ENCODE measurements around the gene PTCD1.

PTCD1 gene

GRCh38 chr7:99408379-99409191, 30.0 kb downstream of the PTCD1 start, which contains the start of the genes BUD31 and PDAP1:
BUD31 (plus strand) TSS chr7:99408969; CDS start chr7:99411093, 2,124 bp downstream.
PDAP1 (minus strand) TSS chr7:99408597; CDS start chr7:99408548, 49 bp downstream.
- DNase-seq, result peak; percentile 45 to 91

- DNase-seq, result peak; percentile 7 to 26
These were observed 30.7 kb downstream of the PTCD1 start for GRCh38 chr7:99407872-99408378.

- no peak for DNase-seq
These were observed 32.0 kb downstream of the PTCD1 start for GRCh38 chr7:99406557-99406956.

DNA sequence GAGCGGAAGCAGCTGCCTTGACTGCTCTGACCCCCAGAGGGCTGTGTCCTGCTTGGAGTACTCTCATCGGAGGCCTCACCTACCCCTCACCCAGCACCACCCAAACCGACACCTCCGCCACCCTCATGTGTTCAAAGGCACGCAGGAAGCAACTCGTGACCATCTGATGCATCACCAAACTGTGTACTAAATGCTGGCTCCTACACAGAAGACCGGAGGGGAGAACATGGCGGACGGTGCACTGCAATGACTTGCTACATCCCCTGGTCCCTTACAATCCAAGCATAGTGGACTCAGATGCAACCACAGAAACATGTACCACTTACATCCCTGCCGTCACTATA, 33.6 kb downstream of the PTCD1 start:
- DNase-seq, result no peak

GRCh38 chr7:99404235-99404976, 34.2 kb downstream of the PTCD1 start:
- no peak for DNase-seq

- DNase-seq, result no peak
These were observed 34.8 kb downstream of the PTCD1 start for GRCh38 chr7:99403764-99404163.

GRCh38 chr7:99402854-99403253, 35.7 kb downstream of the PTCD1 start:
- no peak for DNase-seq

DNA sequence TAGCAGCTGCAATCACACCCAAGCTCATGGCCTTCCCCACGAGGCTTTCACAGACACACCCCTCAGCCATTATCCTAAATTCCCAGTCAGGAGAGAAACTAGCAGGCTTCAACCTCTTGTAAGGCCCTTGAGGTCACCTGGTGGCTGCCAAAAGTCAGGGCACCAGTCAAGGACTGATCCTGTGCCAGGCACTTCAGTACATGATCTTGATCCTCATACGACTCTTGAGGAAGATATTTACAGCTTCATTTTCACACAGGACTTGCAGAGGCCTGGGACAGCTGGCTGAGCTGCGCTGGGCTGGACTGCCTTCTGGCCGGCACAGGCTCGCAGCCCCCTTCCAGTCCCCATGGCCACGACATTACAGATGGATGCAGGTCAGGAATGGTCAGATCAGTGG, 39.0 kb downstream of the PTCD1 start:
- DNase-seq, result no peak

DNA sequence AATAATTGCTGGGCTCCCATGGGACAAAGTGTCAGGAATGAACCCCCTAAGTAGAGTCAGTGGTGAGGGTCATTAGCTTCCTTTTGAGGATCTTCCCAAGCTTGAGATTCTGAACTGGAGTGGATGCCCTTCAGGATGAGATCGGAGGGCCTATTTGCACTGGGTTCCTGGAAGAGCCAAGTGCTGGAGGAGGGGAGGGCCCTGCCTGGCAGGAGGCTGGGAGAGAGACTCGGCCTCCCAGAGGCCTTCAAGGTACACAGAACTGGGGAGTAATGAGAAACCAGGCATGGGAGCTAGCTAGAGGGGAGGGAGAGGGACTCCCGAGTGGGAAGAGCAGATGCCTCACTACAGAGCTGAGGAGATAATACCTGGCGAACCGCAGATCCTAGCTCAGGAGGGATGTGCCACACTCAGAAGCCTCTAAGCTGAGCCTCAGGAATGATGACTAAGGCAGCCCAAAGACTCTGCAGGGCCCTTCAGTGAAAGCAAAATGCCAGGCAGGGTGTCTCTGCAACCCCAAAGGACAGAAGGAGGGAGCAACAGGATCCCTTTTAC, 39.6 kb downstream of the PTCD1 start:
- no peak for DNase-seq

GRCh38 chr7:99397297-99397983, 41.2 kb downstream of the PTCD1 start:
- no peak for DNase-seq

DNA sequence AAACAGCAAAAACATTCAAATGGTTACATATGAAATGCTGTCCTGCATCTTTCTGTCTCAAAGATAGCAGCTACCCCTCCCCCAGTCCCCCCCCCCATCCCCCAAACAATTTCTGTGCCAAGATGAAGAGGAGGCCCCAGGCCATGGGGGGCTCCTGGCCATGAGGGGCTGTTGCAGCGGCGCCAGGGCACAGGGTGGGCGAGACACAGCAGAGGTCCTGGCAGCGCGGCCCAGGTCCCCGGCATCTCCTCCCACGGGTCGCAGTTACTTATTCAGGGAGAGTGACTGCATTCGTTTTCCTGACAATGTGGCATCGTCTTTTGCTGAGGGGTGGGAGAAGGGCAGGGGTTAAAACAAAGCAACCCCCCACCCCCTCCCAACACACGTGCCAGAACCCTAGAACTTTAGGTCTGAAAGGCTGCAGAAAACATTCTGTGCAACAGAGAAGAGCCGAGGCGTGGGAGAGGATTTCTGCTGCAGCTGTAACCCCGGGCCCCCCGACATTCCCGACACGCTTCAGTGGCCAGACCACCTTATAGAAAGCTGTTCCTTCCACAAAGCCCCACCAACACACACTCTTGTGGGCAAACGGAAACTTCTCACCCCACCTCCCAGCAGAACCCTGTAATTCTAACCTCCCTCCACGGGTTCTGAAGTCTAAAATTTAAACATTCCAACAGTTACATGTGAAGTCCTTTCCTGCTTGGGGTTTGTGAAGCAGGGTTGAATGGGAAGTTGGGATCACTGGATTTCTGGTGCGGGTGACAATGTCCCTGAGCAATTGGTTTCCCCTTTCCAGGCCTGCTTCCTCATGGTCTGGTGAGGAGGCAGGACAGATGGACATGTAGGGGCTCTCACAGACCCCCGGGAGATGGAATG, 41.9 kb downstream of the PTCD1 start:
- no peak for DNase-seq

DNA sequence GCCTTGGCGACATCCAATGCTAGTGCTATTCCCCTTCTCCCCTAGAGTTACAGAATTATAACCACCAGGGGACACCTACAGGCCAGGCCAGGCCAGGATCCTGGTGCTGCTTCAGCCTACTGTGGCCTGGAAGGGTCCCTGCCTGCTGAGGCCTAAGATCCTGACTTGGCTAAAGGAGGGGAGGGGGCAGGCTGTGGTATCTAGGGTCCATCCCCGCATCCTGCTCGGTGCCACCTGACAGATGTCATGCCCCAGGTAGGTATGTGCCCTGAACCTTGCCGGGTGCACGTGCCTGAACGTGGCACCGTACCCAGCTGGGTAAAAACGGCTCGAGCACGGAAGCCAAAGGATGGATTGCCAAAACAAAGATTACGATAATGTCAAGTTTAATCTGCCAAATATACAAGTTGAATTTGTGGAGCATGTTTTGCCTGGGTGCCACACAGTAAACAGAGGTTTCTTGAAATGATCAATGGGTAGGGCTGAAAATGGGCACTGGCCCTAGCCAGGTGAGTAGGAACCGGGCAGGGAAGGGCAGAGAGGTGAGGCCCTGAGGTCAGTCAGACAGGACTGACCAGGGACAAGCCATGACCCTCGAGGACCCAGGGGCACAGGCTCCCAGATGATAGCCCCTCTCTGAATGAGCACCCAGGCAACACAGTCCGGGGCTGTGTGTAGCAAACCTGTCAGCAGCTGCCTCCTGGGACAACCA, 42.8 kb downstream of the PTCD1 start:
- no peak for DNase-seq

DNA sequence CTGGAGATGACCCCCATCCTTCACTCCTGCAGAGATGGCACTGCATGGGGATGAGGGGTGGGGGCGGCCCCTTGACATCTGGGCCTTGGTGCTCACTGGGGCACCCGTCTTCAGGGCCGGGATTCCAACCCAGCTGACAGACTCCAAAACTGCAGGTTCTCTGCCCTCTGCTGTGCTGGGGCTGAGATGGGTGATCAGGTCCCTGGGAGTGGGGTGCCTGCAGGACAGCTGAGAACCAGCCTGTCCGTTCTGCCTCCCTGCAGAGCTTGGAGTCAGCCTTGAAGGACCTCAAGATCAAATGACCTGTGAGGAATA, 44.5 kb downstream of the PTCD1 start:
- DNase-seq, result no peak

DNA sequence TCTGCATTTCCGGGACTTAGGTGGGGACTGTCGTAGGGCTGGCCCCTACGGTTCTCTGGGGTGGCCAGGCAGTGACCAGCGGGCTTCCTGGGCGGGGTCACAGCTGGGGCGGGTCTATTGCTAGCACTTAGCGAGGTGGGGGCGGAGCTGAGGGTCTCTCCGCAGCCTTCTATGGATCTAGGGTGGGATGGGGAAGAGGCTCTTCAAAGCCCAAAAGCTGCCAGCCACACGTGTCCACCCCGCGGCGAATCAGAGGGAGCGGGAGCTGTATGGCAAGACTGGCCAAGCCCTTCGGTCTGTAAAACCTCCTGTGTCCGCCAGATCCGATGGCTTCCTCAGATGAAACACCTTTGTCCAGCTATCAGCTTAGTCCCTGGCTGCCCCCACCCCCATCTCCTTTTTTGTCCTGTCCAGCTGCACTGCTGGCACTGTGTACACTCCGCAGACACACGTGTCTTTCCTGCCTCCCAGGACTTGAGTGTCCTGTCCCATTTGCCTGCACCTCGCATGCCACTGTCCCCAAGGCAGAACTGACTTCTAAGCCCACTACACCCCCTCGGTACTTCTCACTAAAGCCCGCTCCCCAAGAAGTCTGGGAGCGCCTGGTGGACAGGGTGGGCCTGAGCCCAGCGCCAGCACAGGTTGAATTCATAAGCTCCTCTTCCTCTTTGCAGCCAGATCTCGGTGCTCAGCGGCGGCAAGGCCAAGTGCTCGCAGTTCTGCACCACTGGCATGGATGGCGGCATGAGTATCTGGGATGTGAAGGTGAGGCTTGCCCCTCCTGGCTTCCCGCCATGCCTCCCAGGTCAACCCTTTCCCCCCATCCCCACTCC, 45.0 kb downstream of the PTCD1 start:
- DNase-seq, result no peak

DNA sequence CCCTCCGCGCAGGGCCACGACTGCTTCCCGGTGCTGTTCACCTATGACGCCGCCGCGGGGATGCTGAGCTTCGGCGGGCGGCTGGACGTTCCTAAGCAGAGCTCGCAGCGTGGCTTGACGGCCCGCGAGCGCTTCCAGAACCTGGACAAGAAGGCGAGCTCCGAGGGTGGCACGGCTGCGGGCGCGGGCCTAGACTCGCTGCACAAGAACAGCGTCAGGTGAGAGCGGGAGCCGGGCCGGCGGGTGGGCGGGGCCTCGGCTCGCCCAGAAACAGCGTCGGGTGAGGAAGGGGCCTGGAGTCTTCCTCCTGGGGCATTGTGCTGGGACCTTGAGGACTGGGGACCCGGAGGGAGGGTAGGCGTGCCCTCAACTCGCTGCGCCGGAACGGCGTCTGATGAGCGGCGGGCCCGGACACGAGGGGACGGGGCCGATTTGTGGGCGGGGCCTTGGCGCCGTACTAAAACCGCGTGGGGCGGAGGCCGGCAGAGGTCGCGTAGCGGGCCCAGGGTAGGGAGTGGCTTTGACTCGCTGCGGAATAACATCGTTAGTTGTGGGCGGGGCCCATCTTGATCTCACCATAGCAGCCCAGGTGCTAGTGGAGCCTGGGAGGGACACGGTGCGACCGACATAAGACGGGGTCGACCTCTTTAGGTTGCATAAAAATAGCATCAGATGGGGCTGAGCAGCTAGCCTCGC, 45.8 kb downstream of the PTCD1 start:
- peak in 1 of 2 experiments; percentile 30 for DNase-seq

- DNase-seq, result no peak
These were observed 46.6 kb downstream of the PTCD1 start for GRCh38 chr7:99392046-99392445.

DNA sequence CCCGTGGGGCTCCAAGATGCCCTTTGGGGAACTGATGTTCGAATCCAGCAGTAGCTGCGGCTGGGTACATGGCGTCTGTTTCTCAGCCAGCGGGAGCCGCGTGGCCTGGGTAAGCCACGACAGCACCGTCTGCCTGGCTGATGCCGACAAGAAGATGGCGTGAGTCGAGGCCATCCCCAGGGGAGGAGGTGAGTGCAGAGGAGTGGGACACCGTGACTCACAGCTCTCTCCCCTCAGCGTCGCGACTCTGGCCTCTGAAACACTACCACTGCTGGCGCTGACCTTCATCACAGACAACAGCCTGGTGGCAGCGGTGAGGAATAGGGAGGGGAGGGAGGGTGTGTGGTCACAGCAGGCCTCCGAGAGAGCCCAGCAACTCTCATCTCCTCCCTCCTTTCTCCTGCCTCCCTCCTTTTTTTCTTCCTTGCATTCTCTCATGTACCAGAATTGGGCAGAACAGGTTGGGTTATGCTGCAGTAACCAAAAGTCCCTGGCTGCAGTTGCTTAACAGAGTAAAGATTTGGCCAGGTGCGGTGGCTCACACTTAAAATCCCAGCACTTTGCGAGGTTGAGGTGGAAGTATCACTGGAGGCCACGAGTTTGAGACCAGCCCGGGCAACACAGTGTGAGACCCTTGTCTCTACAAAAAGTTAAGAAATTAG, 47.5 kb downstream of the PTCD1 start:
- DNase-seq, result no peak

DNA sequence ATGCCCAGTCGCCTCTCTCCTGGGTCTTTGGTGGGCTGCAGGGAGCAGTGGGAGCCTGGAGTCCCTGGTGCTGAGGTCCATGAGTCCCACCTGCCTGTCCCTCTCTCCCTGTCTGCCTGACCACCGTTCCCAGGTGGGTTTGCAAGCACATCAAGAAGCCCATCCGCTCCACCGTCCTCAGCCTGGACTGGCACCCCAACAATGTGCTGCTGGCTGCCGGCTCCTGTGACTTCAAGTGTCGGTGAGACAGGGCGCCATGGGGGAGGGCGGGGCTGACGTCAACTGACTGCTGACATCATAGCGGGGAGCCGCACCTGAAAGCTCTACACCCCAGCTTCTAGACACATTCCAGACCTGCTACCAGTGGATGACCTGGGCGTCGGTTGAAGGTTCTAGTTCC, 48.8 kb downstream of the PTCD1 start:
- DNase-seq, result no peak

- DNase-seq, result no peak
These were observed 50.7 kb downstream of the PTCD1 start for GRCh38 chr7:99387912-99388311.

Measured in NCI-H446 (cell line).